K562 (cell line): ENCODE measurements around the gene FADS6. TPM values are rescaled to one million over a fixed set of nuclear protein-coding genes. Genes with fewer than 3 reads are reported as not detected.

ENCODE experiments used
- ATAC-seq: fragments of 200-7000 bp; cut with Tn5 transposase; 3 replicates; pipeline ENCODE4 v1.9.1; 2020; ENCODE audit warnings: moderate library complexity
- BruUV-seq: library from RNA; stranded (reverse); fragments of 400-500 nt; replicated peaks from 2 replicates; lab custom pipeline; 2021; lab: Mats Ljungman, UMichigan
- CTCF ChIA-PET: fragments of 300-600 bp; formaldehyde crosslinking; extraction: SDS; loops from one replicate; lab custom pipeline; 2021; ENCODE audit warnings: low intra/inter-chr PET ratio; lab: Yijun Ruan, JAX
- POLR2A ChIA-PET: fragments of 300-600, 350-650 bp; sonication (Branson Sonifier 250); formaldehyde crosslinking; extraction: SDS; loops from one replicate; lab custom pipeline; 2021; ENCODE audit warnings: antibody characterized with exemption, inconsistent platforms; lab: Yijun Ruan, JAX
- DNase-seq, 4 experiments: peaks; one replicate each; pipeline versions ENCODE4 v3.0.0 to v3.0.0-alpha.2; 2011 to 2018; ENCODE audit warnings: low spot score in 3 of 4, mixed read lengths in 3 of 4; ENCODE audit errors: extremely low read depth in 1 of 4
- FAIRE-seq: peaks from 2 replicates; lab custom pipeline; 2011; peaks lifted over from hg19 to GRCh38; lab: Jason Lieb, UNC
- H2AFZ ChIP-seq: 2 replicates; pipeline ENCODE4 v1.6.0; 2011; ENCODE audit warnings: low read depth, low read length, control low read depth, inconsistent platforms
- H3K27ac ChIP-seq: fragments of 200-600 bp; 3 replicates; pipeline ENCODE4 v1.8.0; 2011; ENCODE audit warnings: low read depth, mild to moderate bottlenecking, control low read depth, inconsistent platforms, low read length, moderate library complexity, mixed read lengths; ENCODE audit errors: extremely low read depth
- H3K27me3 ChIP-seq, 2 experiments: fragments of 300-600 bp in 1 of 2; 2 replicates in 1 of 2; 3 replicates in 1 of 2; pipeline versions ENCODE4 v1.6.0 to v1.8.0; 2011; ENCODE audit warnings: inconsistent platforms in 2 of 2, low read length in 2 of 2, mild to moderate bottlenecking in 1 of 2, mixed read lengths in 1 of 2, moderate library complexity in 1 of 2; ENCODE audit not compliant: control insufficient read depth in 2 of 2, insufficient read depth in 2 of 2
- H3K36me3 ChIP-seq: fragments of 300-600 bp; 3 replicates; pipeline ENCODE4 v1.8.0; 2011; ENCODE audit warnings: mild to moderate bottlenecking, low read length, inconsistent platforms; ENCODE audit not compliant: control insufficient read depth, insufficient read depth
- H3K4me1 ChIP-seq, 2 experiments: fragments of 200-600 bp in 1 of 2; replicated peaks in 1 of 2; 2 replicates in 1 of 2; 3 replicates in 1 of 2; pipeline versions ENCODE4 v1.5.1 to v1.8.0; 2011; ENCODE audit warnings: inconsistent platforms in 2 of 2, low read length in 2 of 2, mild to moderate bottlenecking in 1 of 2, mixed read lengths in 1 of 2, moderate library complexity in 1 of 2; ENCODE audit not compliant: control insufficient read depth in 2 of 2, insufficient read depth in 2 of 2
- H3K4me2 ChIP-seq: 2 replicates; pipeline ENCODE4 v1.6.1; 2011; ENCODE audit warnings: low read length, control low read depth, inconsistent platforms, mixed read lengths; ENCODE audit not compliant: insufficient read depth
- H3K4me3 ChIP-seq: fragments of 200-600 bp; sonication (generic), shearing (Covaris generic); 2 replicates; pipeline ENCODE4 v1.5.1; 2016; ENCODE audit warnings: control low read depth, inconsistent platforms
- H3K79me2 ChIP-seq: fragments of 200-600 bp; 3 replicates; pipeline ENCODE4 v1.8.0; 2011; ENCODE audit warnings: low read length, inconsistent platforms; ENCODE audit not compliant: control insufficient read depth, insufficient read depth
- H3K9ac ChIP-seq, 2 experiments: 2 replicates each; pipeline versions ENCODE4 v1.6.0 to v1.6.1; 2011; ENCODE audit warnings: low read depth in 2 of 2, low read length in 2 of 2, control low read depth in 1 of 2, inconsistent platforms in 1 of 2, mild to moderate bottlenecking in 1 of 2, mixed read lengths in 1 of 2; ENCODE audit not compliant: insufficient read depth in 1 of 2
- H3K9me1 ChIP-seq: one replicate; pipeline ENCODE4 v1.6.0; 2011; ENCODE audit warnings: inconsistent platforms, mild to moderate bottlenecking, low read length, moderate library complexity; ENCODE audit not compliant: control insufficient read depth, insufficient read depth
- H3K9me3 ChIP-seq: replicated peaks from 2 replicates; pipeline ENCODE4 v1.5.1; 2011; ENCODE audit warnings: low read depth, low read length, inconsistent platforms; ENCODE audit not compliant: control insufficient read depth, insufficient read depth
- H4K20me1 ChIP-seq: replicated peaks from 2 replicates; pipeline ENCODE4 v1.6.1; 2011; ENCODE audit warnings: low read length, inconsistent platforms, mixed read lengths; ENCODE audit not compliant: control insufficient read depth, insufficient read depth
- CEBPB ChIP-seq: fragments of 450-650 bp; IDR thresholded peaks from 2 replicates; pipeline ENCODE4 v1.6.1; 2016; ENCODE audit warnings: missing genetic modification characterization, missing compliant biosample characterization
- GABPA ChIP-seq: fragments of 200-800 bp; sonication (Bioruptor generic); conservative IDR thresholded peaks from 2 replicates; pipeline ENCODE4 v1.6.1; 2016; ENCODE audit warnings: low read depth, missing genetic modification characterization, missing compliant biosample characterization
- HSF4 ChIP-seq: fragments of 250-450 bp; sonication (Bioruptor Pico); IDR thresholded peaks from 2 replicates; pipeline ENCODE4 v2.1.2; 2022; ENCODE audit warnings: mild to moderate bottlenecking, moderate library complexity, borderline replicate concordance
- IRF2 ChIP-seq: sonication (generic); formaldehyde crosslinking; IDR thresholded peaks from 2 replicates; pipeline ENCODE4 v1.8.1; 2022; ENCODE audit warnings: mild to moderate bottlenecking, missing genetic modification reagents
- JUNB ChIP-seq: fragments of 450-650 bp; formaldehyde crosslinking; conservative IDR thresholded peaks from 2 replicates; pipeline ENCODE4 v1.4.0; 2020; ENCODE audit warnings: mild to moderate bottlenecking
- NFXL1 ChIP-seq: fragments of 450-650 bp; formaldehyde crosslinking; IDR thresholded peaks from 2 replicates; pipeline ENCODE4 v1.4.0; 2021; ENCODE audit warnings: mild to moderate bottlenecking
- NR2C2 ChIP-seq, 2 experiments: fragments of 200-800 bp in 1 of 2; sonication (Bioruptor generic) in 1 of 2; sonication (generic) in 1 of 2; formaldehyde crosslinking in 1 of 2; IDR thresholded peaks; 2 replicates each; pipeline versions ENCODE4 v1.6.1 to v1.8.0; 2016 to 2022; ENCODE audit warnings: mild to moderate bottlenecking in 1 of 2, missing compliant biosample characterization in 1 of 2, missing genetic modification characterization in 1 of 2, missing genetic modification reagents in 1 of 2
- RBM14 ChIP-seq: fragments of 200-400 bp; formaldehyde crosslinking; IDR thresholded peaks from 2 replicates; pipeline ENCODE4 v1.6.1; 2018; ENCODE audit warnings: low read depth, mild to moderate bottlenecking, low read length, moderate library complexity, borderline replicate concordance; ENCODE audit not compliant: insufficient read depth
- ZNF398 ChIP-seq: fragments of 250-450 bp; sonication (Bioruptor Pico); IDR thresholded peaks from 2 replicates; pipeline ENCODE4 v1.8.0; 2021; ENCODE audit warnings: moderate library complexity, mild to moderate bottlenecking, inconsistent platforms
- WGBS: fragments of 100-300 bp; shearing (Covaris generic); methylation state at CpG from one replicate; pipeline ENCODE4 v1.1.6; 2016; ENCODE audit warnings: low coverage, mixed read lengths; ENCODE audit not compliant: insufficient coverage; ENCODE audit errors: missing lambda C conversion rate; 5-methylcytosine and 5-hydroxymethylcytosine counted together
- in situ Hi-C: fragments of 300-500 bp; cut with MboI; formaldehyde crosslinking; loops from 4 replicates; pipeline ENCODE4 v1.15.0; 2018; ENCODE audit warnings: inconsistent platforms, mixed read lengths
- intact Hi-C: fragments of 100-400 bp; cut with micrococcal nuclease; formaldehyde crosslinking; loops from 2 replicates; pipeline ENCODE4 v1.14.2; 2022
- polyA plus RNA-seq, 8 experiments: library from polyadenylated mRNA; depleted of rRNA in 4 of 8; stranded (reverse) in 5 of 8; unstranded in 3 of 8; fragments of >200 nt; fragmentation: Nextera tagmentation in 2 of 8; fragmentation: Illumina TruSeq in 1 of 8; extraction: Ambion mirVana in 2 of 8; extraction: Trizol in 1 of 8; gene quantifications; 2 replicates each; pipeline versions ENCODE4 v1.2.1 to v1.2.3, GENCODE V29; 2011 to 2014; ENCODE audit warnings: inconsistent platforms in 1 of 8, missing spikeins in 1 of 8
- total RNA-seq, 7 experiments: library from RNA; depleted of rRNA in 6 of 7; stranded (reverse); fragments of >200 nt in 6 of 7; fragmentation: Illumina TruSeq in 2 of 7; extraction: Trizol in 2 of 7; gene quantifications; 2 replicates each; pipeline versions ENCODE4 v1.2.1 to v1.2.3, GENCODE V29; 2011 to 2021; ENCODE audit warnings: low replicate concordance in 1 of 7
- TF ChIP-seq, protein P1 (sequence below): fragments of 450-650 bp; IDR thresholded peaks from 2 replicates; pipeline ENCODE4 v1.6.1; 2016; ENCODE audit warnings: mild to moderate bottlenecking
- TF ChIP-seq, protein P2 (sequence below), 3 experiments: fragments of 200-800 bp in 1 of 3; fragments of 250-450 bp in 1 of 3; fragments of 450-650 bp in 1 of 3; sonication (Bioruptor Pico) in 1 of 3; sonication (Bioruptor generic) in 1 of 3; formaldehyde crosslinking in 1 of 3; IDR thresholded peaks; 2 replicates each; pipeline versions ENCODE4 v1.6.1 to v1.8.0; 2016 to 2022; ENCODE audit warnings: mild to moderate bottlenecking in 2 of 3, missing genetic modification characterization in 2 of 3, missing compliant biosample characterization in 1 of 3, moderate library complexity in 1 of 3

The FADS6 gene
- total and polyA plus RNA-seq, 9 of the 15 experiments (the other 6 are each of a cell fraction or from before 2014, with no cell fraction given) = 0.18 to 0.22 TPM; not detected in 7

GRCh38 chr17:74853669-74854068 lies 39.8 kb downstream of the FADS6 start (continued):
- TF ChIP-seq, protein P1, sequence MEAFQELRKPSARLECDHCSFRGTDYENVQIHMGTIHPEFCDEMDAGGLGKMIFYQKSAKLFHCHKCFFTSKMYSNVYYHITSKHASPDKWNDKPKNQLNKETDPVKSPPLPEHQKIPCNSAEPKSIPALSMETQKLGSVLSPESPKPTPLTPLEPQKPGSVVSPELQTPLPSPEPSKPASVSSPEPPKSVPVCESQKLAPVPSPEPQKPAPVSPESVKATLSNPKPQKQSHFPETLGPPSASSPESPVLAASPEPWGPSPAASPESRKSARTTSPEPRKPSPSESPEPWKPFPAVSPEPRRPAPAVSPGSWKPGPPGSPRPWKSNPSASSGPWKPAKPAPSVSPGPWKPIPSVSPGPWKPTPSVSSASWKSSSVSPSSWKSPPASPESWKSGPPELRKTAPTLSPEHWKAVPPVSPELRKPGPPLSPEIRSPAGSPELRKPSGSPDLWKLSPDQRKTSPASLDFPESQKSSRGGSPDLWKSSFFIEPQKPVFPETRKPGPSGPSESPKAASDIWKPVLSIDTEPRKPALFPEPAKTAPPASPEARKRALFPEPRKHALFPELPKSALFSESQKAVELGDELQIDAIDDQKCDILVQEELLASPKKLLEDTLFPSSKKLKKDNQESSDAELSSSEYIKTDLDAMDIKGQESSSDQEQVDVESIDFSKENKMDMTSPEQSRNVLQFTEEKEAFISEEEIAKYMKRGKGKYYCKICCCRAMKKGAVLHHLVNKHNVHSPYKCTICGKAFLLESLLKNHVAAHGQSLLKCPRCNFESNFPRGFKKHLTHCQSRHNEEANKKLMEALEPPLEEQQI = no peak
- no peak for TF ChIP-seq NFXL1 (CRISPR knock-in tag)
- TF ChIP-seq CEBPB (tag) = no peak
- no peak for TF ChIP-seq HSF4 (CRISPR knock-in tag)
- TF ChIP-seq IRF2 = no peak
- TF ChIP-seq, all 486 proteins: peak for 0

GRCh38 chr17:74853048-74853397 lies 40.4 kb downstream of the FADS6 start:
- H3K36me3 ChIP-seq = no peaks in the 10 kb centered on the region
- WGBS = 54% methylated on average over 8 of the region's 9 CpGs
- no peaks in the 10 kb centered on the region for H3K79me2 ChIP-seq
- FAIRE-seq = no peak
- DNase-seq = no peak
- H3K27ac ChIP-seq = no peak overlapping the region
- H3K9me3 ChIP-seq = no peaks in the 10 kb centered on the region
- H3K27me3 ChIP-seq = peaks cover 0 to 41% of the 10 kb centered on the region in 2 experiments; a peak in 2 of 5 replicates
- peaks cover 4% of the 10 kb centered on the region for H3K9me1 ChIP-seq
- in situ Hi-C loops (no loop called here), intact Hi-C loops (loop anchor here (5.0 kb wide), 1 partner anchor 111 kb away; no protein-coding TSS in a partner anchor)
- H3K9ac ChIP-seq = peak overlapping the region in 1 of 2 experiments; percentile 74; a peak in 1 of 4 replicates
- ATAC-seq = no peak
- BruUV-seq = no TSS peak
- ChIA-PET POLR2A (interaction anchor here (0.7 to 2.5 kb wide), 4 partner anchors 10 to 20 kb away, joined by 3 to 17 read pairs (median 8); partner anchors contain the start of gene FDXR), CTCF (no interaction called here)
- H4K20me1 ChIP-seq = 0 out of 2 replicates have a peak, but pooled peaks cover 3% of the 10 kb centered on the region
- peak overlapping the region; percentile 76 for H2AFZ ChIP-seq
- peaks cover 0 to 33% of the 10 kb centered on the region in 2 experiments; a peak in 2 of 5 replicates for H3K4me1 ChIP-seq
- H3K4me2 ChIP-seq = peak overlapping the region; percentile 46; the same call in 1 of the 2 replicates
- 0 out of 2 replicates have a peak overlapping the region, but pooled peaks have one; percentile 12 for H3K4me3 ChIP-seq
- TF ChIP-seq NR2C2 (CRISPR knock-in tag; IDR thresholded peaks at IDR 0.05) = no peak
- no peak for TF ChIP-seq NR2C2 (tag; IDR thresholded peaks at IDR 0.05)
- TF ChIP-seq GABPA (tag) = no peak
- TF ChIP-seq JUNB (CRISPR knock-in tag) = no peak
- no peak for TF ChIP-seq RBM14
- TF ChIP-seq, protein P2, sequence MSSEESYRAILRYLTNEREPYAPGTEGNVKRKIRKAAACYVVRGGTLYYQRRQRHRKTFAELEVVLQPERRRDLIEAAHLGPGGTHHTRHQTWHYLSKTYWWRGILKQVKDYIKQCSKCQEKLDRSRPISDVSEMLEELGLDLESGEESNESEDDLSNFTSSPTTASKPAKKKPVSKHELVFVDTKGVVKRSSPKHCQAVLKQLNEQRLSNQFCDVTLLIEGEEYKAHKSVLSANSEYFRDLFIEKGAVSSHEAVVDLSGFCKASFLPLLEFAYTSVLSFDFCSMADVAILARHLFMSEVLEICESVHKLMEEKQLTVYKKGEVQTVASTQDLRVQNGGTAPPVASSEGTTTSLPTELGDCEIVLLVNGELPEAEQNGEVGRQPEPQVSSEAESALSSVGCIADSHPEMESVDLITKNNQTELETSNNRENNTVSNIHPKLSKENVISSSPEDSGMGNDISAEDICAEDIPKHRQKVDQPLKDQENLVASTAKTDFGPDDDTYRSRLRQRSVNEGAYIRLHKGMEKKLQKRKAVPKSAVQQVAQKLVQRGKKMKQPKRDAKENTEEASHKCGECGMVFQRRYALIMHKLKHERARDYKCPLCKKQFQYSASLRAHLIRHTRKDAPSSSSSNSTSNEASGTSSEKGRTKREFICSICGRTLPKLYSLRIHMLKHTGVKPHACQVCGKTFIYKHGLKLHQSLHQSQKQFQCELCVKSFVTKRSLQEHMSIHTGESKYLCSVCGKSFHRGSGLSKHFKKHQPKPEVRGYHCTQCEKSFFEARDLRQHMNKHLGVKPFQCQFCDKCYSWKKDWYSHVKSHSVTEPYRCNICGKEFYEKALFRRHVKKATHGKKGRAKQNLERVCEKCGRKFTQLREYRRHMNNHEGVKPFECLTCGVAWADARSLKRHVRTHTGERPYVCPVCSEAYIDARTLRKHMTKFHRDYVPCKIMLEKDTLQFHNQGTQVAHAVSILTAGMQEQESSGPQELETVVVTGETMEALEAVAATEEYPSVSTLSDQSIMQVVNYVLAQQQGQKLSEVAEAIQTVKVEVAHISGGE (CRISPR knock-in tag; IDR thresholded peaks at IDR 0.05) = no peak
- no peak for TF ChIP-seq ZNF398 (CRISPR knock-in tag)
